ENCODE results near the gene GLYR1.

GLYR1 gene

DNA sequence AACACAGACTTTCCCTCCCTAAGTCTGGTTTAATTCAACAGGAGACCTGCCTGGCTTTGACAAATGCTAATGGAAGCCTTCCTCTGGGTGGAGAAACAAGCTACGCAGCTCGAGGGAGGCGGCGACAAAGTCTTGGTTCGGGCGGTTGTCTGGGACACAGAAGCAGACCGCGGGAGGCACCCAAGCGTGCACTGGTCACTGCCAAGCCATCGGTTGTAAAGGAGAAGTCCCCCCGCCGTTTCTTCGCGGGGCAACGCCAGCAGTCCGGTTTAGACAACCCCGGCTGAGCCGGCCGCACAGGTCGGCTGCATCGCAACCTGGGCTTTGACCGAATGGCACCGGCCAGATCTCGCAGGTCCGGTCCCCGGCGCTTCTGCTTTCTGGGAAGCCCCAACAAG, 586 bp downstream of the GLYR1 start:
- no peak for DNase-seq

DNA sequence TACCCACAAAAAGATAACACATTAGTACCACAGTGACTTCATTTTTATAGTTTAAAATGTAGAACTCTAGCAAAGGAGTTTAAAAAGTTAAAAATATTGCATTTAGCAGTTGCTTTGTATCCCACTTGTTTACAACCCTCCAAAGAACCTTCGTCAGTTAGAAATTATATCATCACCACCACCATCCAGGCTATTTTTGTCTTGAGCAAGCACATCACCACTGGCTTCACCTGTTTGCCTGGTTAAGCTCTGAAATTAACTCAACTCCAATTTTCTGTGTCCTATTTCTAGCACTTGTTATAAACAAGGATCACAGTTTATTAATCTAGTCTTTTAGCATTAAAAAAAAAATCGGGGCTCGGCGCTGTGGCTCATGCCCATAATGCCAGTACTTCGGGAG, 6.1 kb downstream of the GLYR1 start:
- no peak for DNase-seq

DNA sequence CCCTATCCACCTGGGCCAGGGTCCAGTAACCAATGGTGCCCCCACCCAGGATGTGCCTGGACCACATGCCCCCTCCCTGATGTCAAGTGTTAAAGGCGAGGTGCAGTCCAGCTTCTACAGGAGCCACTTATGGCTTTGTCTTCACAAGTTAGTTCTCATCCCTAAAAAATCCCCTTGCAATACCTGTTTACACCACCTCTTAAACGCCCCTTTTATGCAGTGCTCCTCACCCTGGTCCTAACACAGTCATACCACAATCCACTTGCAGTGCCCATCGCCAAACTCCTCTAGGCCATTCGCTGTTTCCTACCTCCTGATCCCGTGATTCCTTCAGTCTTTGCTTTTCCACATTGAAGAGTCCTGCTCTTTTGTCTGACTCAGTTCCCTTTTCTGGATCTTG, 7.1 kb downstream of the GLYR1 start:
- DNase-seq, result no peak

DNA sequence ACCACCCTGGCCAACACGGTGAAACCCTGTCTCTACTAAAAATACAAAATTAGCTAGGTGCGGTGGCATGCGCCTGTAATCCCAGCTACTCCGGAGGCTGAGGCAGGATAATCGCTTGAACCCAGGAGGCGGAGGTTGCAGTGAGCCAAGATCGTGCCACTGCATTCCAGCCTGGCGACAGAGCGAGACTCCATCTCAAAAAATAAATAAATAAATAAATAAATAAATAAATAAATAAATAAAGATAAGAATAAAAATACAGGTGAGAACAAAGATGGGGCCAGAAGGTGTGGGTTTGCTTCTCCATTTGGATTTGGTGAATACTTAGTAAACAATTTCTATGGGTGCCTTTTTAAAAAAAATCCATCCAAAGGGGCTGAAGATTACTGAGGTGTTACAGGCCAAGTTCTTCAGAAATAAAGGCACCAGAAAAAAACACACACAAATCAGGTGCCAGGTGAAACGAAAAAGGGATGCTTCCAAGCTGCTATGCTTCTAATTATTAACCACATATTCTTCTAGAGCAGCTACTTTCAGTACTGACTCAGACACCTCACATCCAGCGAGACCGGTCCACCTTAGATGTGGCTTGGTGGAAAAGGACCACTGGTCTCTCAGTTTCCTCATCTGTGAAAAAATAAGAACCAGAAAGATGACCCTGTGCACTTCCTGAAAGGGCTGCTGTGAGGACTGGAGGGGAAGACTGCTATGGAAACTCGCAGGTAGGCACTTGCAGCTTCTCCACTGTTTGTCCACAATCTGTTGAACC, 9.2 kb downstream of the GLYR1 start:
- no peak for DNase-seq

DNA sequence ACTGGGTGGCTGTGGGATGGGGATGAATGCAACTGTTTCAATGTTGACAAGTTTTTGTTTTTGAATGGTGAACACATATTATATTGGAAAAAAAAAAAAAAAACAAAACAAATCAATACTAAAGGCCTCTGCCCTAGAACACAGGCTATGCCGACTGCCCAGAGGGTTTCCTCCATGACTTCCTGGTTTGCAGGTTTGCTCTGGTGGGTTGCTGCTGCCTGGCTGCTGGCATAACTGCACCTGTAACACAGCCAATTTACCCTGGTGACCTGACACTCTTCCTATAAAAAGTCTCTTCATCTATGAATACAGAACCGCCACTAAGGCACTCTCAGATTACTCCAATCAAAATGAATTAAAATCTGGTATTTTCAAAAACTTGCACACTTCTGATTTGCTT, 10.4 kb downstream of the GLYR1 start:
- DNase-seq, result no peak

DNA sequence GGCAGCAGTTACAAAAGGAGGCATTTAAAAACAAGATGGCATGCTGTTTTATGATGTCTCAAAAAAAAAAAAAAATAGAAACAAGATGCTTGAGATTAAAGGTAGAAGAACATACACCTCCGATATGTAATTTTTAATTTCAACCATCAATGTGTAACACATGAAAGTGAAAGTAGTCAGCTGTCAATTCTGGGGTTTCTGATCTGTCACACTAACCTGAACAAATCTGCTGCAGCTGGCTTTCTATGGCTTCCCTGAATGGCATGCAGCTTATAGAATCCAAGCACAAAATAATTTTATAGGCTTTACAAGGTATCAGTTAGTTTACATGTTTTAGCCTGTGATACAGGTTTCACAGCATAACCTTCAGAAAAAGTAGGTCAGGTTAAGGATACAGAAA, 13.5 kb downstream of the GLYR1 start:
- no peak for DNase-seq

DNA sequence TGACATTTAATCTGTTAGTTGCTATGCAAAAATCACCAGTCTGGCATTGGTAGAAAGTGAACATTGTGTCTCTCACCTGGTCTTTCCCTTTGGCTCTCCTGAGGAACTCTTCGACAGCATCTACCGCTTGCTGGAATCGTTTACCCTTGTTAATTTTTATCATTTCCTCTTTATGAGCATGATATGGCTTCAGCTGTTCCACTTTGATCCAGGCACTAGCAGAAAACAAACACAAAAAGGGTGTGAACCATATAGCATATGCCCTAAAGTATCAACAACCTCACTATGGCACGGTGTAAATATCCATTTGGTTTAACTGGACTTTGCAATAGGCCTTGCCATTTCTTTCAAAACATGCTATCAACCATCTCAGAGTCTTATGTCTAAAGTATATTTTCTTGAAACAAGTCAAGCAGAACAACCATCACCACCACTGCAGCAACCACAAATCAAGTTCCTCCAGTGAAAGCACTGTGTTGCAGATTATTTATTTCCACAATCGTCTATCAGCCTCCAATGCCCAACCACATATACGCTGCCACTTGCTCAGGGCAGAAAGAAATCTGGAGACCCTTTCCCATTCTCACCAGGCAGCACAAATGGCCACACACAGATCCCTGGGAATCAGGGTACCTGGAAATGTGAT, 14.3 kb downstream of the GLYR1 start:
- DNase-seq, result no peak

DNA sequence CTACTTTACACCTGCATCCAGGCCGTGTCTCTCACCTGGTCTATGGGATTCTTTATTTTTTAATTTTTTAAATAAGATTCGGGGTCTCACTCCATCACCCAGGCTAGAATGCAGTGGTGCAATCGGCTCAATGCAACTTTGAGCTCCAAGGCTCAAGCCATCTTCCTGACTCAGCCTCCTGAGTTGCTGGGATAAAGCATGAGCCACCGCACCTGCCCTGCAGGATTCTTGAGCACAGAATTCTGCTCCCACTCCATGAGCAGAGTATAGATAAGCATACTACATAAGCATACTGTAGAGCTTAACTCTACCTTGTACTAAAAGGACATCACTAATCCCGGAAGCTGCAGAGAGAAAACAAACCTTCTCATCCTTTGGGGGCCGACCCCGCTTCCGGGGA, 15.5 kb downstream of the GLYR1 start:
- DNase-seq, result no peak

DNA sequence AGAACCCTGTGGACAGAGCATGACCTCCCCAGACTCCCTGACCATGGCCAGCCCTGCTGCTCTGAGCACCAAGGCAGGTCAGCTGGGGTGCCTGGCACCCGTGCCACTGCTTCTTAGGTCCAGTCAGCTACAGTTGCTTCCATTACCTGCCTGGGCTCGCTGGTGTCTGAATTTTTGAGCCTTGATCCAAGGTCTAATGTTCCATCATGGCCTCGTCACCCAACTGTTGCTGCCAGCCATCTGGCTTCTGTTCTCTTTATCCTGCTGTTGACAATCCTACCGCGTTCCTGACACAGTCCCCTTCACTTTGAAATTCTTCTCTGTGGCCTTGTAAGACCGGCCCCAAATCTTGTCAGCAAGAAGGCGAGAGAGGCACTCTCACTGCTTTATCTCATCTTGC, 16.7 kb downstream of the GLYR1 start:
- DNase-seq, result no peak

DNA sequence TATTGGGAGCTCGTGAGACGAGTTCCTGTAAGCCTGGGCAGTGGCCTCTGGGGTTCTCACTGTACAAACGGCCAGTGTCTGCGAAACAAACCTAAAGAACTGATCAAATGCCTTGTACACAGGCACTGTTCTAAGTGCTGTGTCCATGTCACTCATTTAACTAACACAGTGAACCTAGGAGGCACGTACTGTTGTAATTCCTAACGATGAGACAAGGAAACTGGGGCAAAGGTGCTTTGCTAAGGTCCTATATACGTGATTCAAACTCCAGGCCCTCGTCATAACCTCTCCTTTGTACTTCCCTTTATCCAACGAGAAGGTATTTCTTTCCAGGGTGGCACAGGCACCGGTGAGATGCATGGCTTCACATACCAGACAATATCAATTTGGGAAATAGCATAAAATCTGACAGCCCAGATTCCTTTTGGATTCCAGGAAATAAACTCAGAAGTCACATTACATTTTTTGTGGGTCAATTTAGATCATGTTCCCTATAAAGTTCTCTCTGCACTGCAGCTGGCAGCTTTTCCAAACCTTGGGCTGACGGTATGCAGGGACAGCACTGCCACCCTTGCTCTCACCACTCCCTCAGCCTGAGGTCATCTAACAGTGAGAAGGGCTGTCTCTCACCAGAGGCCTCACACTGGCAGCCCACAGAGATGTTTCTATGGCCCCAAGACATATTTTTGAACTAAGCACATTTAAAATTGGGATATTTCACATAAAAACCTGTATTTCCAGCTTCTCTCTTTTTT, 18.3 kb downstream of the GLYR1 start:
- no peak for DNase-seq

DNA sequence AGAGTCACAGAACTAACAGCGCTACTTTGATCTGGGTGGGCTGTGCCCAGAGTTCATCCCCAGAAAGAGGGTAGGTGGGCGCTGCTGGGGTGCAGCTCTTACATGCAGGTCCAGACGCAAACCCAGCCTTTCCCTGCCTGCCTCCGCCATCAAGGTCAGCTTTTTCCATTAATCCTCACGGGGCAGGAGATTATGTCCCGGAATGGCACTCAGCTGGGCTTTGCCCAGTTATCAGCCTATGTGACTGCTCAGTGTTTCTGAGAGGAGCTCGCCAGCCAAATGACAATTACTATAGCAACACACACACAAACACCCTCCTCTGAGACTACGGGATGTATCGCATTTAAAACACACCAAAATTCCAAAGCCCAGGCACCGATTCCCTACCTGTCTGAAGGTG, 20.1 kb downstream of the GLYR1 start:
- DNase-seq, result no peak

DNA sequence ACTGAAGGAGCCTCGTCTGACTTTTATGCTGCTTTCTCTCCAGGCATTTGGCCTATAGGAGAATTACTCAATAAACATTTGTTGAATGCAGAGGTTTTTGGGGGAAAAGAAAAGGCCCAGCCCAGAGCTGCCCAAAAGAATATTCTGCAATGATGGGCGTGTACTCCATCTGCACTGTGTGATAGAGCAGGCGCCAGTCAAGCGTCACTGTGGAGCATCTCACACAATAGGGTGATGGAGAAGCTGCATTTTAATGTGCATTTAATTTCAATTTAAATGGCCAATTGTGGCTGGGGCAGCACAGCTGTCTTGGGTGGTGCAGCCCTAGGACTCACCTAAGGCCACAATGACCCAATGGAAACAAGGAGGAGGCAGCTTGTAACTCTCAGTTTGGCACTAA, 20.6 kb downstream of the GLYR1 start:
- DNase-seq, result no peak

DNA sequence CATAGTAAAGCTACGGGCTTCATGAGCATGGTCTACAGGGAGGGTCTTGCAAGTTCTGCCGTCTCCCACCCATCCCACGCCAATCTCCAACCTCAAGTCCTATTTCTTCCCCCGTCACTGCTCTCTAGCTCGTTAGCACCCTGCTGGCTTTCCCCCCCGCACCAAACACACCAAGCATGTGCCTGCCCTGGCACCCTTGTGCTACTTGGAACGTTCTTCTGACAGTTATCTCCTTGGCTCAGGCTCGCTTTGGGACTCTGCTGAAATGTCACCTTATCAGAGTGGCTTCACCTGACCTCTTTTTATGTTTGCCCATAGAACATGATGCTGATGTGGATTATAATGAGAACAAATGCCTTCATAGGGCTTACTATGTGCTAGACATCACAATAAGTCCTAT, 21.9 kb downstream of the GLYR1 start:
- no peak for DNase-seq

DNA sequence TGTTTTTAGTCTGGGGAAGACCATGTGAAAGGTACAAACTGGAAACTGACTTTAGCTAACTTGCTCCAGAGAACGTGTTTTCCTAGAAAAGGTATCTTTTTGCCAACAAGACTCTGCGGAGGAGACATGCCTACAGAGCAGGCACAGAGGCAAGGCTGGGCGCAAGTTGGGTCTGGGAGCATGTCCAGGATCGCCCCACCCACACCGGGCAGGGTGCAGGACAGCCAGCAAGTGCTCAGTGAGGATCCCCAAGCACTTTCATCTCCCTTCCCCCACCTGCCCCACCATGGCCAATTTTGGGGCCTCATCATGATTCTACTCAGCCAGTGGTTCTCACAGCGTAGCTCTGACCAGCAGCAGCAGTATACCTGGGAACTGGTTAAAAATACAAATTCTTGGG, 26.4 kb downstream of the GLYR1 start:
- no peak for DNase-seq

DNA sequence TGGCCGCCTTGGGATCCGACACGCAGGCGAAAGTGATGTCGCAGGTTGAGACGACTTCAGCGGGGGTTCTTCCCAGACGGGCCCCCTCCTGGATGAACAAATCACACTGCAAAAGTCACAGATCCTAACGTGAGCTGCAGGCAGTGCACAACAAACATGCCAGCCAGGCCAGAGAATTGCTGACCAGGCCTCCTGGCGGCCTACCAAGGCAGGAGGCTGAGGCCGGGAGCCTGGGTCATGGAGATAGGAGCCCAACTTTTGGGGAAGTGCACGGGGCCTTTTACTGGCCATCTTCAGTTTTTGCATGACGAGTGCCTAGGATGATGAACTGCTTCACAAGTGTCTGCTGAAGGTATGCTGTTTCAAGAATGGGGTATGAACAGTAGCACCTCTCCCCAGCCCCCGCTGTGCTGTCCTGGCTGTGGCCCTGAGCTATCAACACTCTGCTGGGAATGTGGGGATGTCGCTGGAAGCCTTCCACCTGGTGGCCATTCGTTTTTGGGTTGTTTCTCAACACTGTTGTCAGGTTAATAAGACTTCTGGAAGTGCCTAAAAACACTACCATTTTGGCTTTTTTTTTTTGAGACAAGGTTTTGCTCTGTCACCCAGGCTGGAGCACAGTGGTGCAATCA, 32.4 kb downstream of the GLYR1 start:
- DNase-seq, result no peak

DNA sequence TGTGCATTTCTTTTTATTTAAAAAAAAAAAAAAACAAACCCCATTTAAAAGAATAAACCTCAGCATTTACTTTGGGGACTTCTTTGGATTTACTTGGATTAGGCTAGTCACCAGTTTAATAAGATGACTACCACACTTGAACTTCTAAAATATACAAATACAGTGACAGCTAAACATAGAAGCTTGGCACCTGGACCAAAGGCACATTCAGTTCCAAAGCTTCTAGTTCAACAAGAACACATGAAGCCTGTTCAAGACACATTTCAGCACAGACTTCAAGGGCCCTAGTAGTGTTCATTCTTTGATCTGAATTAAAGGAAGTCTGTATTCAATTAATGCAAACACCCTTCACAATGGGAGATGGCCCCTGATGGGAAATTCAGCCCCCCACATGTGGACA, 33.0 kb downstream of the GLYR1 start:
- DNase-seq, result no peak

DNA sequence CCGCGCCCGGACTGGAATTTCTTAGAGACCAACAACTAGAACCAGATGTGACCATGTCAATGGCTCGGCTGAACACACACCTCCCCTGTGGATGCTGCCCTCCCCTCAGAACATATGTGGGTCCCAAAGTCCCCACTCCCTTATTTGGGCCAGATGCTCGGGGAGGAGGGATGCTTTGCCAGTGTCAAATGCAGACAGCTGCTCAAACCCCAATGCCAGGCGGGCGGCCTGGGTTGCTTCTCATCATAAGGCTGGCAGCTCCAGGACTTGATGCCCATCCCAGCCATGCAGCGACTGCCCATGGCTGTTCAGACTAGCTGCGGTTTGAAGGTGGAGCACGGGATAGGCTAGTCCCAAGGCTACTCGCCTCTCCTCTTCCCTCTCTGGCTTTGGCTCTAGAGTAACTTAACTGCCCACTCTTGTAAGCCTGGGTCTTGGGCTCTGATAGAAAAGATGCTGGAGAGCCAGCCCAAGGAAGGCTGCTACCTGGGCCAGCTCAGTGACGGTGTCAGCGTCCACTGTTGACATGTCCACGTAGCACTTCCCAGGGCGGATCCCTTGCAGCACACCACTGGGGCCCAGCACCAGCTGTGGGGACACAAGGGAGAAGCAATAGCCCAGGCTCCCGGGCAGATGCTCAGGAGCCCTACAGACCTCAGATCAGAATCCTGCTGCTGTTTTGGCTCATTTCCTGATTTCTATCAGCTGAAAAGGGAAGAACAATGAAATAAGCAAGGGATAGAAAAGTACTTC, 33.7 kb downstream of the GLYR1 start:
- DNase-seq, result no peak

DNA sequence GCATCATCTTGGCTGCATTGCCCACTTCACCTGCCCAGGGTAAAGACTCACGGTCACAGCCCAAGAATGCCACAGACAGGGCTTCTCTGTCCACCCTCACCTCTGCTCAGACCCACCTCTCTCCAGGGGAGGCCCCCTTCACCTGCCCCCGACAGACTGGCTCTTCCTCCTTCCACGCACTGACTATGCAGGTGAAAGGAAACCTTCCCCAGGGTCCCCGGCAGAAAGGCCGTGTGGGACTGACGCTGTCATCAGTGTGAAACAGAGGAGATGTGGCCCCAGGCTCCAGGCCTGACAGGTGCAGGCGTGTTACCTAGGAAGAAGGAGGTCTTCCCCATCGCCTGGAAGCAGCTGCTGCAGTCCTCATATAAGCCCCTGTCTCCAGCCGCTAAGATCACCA, 35.3 kb downstream of the GLYR1 start:
- DNase-seq, result no peak

DNA sequence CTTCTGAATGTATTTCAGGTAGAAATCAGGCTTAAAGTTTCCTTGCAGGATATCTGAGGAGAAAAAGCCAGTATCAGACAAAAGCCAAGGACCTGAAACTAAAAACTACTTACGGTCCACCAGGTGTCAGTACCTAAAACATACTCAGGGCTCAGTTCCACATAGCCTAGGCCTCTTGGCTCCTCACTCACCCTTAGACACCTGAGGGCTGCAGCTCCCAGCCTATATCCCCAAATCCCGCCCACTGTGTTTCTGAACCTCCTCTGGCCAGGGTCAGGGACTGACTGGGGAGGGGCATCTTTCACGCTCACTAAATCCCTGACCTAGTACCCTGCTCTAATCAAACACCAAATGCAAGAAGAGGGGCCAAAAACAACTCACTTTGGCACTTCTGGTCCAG, 35.8 kb downstream of the GLYR1 start:
- no peak for DNase-seq

DNA sequence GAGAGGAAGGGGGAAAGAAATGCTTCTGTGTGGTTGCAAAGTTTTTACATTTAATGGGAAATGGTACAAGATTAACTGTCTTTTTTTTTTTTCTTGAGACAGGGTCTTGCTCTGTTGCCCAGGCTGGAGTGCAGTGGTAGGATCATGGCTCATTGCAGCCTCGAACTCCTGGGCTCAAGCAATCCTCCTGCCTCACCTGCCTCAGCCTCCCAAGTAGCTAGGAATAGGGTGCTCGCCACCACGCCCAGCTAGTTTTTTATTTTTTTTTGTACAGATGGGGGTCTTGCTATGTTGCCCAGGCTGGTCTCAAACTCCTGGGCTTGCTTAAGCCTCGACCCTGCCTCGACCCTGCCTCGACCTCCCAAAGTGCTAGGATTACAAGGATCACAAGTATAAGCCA, 40.8 kb downstream of the GLYR1 start:
- DNase-seq, result no peak

DNA sequence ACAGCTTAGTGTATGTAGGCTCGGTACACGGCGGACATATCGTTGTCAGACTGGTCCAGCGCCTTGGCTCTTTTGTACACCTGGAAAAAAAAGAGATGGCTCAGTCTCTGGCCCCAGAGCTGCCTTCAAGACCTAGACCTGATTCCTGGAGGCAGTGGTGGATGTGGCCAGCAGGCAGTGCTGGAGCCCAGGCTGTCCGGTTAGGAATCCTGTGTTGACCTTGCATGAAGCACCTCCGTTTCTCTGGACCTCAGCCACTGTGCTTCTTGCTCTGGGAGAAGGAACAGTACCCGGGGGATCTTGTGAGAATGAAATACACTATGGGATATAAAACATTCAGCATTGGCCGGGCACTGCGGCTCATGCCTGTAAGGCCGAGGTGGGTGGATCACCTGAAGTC, 41.9 kb downstream of the GLYR1 start:
- no peak for DNase-seq

DNA sequence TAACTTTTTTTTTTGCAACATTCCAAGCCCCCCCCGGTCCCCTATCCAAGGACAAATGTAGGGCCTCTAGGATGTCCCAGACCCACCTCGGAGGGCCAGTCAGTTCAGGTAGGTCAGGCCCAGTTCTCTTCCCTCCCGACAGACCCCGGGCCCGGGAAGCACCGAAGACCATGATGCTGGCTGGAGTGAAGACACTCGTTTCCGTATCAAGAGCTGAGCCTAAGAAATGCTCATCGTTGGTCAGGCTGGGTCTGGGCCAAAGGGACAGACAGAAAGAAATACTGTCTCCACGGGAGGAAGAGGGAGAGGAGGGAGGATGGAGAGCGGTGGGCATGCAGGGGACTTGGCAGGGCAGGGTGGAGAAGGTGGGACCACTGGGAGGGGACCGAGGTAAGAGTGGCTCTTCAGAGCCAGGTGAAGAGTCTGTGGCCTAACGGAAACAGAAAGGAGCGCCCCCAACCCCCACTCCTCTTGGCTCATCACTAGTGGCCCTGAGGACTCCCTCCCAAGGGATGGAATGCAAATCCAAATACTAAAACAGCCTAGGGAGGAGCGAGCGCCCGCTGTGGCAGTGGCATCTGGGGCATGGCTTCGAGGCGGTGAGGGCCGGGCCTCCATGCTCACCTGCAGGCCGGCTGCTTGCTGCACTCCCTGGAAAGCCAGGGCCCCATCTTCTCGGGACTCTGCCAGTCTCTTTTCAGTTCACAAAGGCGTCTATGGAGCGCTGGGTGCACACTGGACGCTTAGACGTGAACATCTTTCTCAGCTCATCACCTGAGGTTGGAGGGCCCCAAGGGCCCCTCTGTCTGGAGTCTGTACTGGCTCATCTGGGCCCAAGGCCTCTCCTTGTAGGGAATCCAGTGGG, 43.0 kb downstream of the GLYR1 start:
- no peak for DNase-seq
